Measurements from ENCODE around the gene THRB.
"Not testable (repeated sequence)": the region's sequence is repeated elsewhere in the genome, so short reads cannot be mapped to it uniquely, and the experiment has no call there.

THRB gene

GRCh38 chr3:24434651-24435050 is 60.0 kb downstream of the THRB start:
- no peak for TF ChIP-seq CTCF (IDR thresholded peaks at IDR 0.05; ENCODE audit: low read depth, low read length)
- no peak for DNase-seq (ENCODE audit: extremely low read depth, low read depth)

GRCh38 chr3:24433838-24434591 is 60.6 kb downstream of the THRB start:
- TF ChIP-seq CTCF (IDR thresholded peaks at IDR 0.05; ENCODE audit: low read depth, low read length): no peak
- DNase-seq (ENCODE audit: extremely low read depth, low read depth): no peak

- TF ChIP-seq CTCF (IDR thresholded peaks at IDR 0.05; ENCODE audit: low read depth, low read length): no peak
- no peak for DNase-seq (ENCODE audit: extremely low read depth, low read depth)
Measured at GRCh38 chr3:24432989-24433388, 61.7 kb downstream of the THRB start.

GRCh38 chr3:24428481-24428880 is 66.2 kb downstream of the THRB start:
- no peak for TF ChIP-seq CTCF (IDR thresholded peaks at IDR 0.05; ENCODE audit: low read depth, low read length)
- DNase-seq (ENCODE audit: extremely low read depth, low read depth): no peak

- DNase-seq (ENCODE audit: extremely low read depth, low read depth): no peak
- TF ChIP-seq CTCF (IDR thresholded peaks at IDR 0.05; ENCODE audit: low read depth, low read length): no peak
Measured at GRCh38 chr3:24426896-24427295, 67.8 kb downstream of the THRB start.

- DNase-seq (ENCODE audit: extremely low read depth, low read depth): not testable (repeated sequence)
Measured at GRCh38 chr3:24420829-24421228, 73.8 kb downstream of the THRB start.

GRCh38 chr3:24420224-24420623 is 74.4 kb downstream of the THRB start:
- TF ChIP-seq CTCF (IDR thresholded peaks at IDR 0.05; ENCODE audit: low read depth, low read length): no peak
- DNase-seq (ENCODE audit: extremely low read depth, low read depth): no peak
